Raji (cell line): Measurements from ENCODE around the gene RHBDD3.

Source experiments
- POLR2A ChIP-seq: IDR thresholded peaks from 2 replicates; pipeline ENCODE4 v1.6.1; 2011; ENCODE audit warnings: low read depth, low read length, control low read depth; ENCODE audit not compliant: insufficient read depth

The RHBDD3 gene

DNA sequence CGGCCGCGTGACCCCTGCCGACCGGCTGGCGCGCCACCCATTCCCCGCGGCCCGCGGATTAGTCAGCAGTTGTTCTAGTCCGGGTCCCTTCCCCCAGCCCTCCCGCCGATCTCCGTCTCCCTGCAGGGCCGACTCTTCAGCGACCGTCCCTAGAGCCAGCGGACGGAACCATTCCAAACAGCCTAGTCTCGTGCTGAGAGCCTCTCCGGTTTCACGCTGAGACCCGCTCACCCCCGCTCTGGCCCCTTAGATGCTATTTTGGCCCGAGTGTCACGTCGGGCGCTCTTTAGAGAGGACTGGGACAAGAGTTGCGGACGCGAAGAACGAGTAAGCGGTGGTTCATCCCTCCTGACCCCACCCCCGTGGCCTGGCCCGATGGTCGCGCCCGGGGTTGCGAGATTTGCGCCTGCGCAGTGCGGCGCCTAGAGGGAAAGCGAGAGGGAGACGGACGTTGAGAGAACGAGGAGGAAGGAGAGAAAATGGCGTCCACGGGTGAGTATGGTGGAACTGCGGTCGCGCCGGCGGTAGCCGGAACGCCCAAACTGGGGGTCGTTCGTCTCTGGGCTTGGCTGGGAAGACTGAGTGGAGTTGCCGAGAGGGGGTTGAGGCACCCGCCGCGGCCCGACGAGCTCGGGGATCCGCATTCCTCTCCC, at the start of gene RHBDD3, which contains the start of gene EWSR1:
Gene RHBDD3, minus strand, starts transcription at position 124 of the 653 bp plus-strand sequence. CDS start 2,355 bp downstream, outside the sequence.
Gene EWSR1, plus strand, starts transcription at position 411 of the 653 bp plus-strand sequence. Its CDS starts 69 bp downstream, at position 480.
- TF ChIP-seq POLR2A = peak; percentile 82

DNA sequence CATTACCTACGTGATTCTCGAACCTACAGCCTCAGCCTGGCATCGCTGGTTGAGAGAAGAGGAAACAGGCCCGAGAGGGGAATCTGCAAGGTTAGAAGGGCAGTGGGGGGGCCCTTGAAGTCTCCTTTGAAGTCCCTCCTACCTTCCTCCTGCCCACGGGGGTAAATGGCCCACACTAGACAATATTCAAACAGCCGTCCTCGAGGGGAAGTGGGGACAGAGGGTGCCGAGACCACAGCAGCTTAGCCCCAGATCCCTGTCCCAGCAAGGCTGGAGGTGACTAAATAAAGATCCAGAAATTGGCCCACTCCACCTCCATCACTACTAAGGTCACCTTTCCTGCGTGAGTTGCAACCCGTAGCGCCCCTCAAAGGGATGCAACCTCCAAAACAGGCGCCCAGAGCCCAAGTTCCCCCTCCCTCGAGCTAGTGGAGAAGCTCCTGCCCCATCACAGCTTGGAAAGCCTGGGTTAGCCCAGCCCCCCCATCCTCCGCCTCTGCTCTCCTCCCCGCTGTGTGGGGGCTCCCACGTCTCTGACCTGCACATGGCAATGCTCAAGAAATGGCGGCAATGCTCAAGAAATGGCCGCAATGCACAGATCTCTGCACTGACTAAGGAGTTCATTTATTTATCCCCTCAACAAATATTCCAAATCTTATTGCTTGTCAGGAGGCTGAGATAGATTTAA, 48.5 kb upstream of the RHBDD3 start:
- TF ChIP-seq POLR2A = no peak

DNA sequence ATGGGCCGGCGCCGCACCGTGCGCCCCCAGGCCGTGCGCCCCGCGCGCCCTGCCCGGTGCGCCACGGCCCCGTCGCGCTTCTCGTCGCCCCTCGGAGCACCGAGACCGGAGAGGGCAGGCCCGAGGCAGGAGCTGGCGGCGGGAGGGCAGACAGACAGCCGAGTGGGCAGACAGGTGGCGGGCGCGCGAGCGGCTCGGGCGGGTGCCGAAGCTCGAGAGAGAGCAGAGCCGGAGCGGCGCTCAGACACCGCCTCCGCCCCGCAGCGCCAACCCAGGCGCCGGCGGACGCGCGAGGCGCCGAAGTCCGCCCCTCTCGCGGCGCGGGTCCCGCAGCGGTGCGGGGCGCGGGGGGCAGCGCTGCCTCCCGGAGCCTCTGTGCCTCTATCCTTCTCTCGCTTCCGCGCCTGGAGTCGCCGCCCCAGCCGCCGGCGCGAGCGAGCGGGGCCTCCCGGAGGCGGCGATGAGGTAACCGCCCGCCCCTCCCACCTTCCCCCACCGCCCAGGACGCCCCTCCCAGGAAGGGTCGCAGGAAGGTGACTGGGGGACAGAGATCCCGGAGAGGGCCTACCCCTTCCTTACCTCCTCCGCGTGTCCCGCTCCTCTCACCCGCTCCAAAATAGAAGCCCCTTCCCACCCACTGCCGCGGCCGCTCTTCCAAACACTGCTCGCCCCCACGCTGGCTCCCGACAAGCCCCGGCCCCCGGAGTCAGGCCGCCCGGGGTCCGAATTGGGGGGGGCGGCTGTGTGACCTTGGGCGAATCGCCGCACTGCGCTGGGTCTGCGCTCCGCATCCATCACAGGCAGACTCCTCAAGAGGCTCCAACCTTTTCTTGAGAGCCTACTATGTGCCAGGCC, 47.7 kb upstream of the RHBDD3 start, which contains the start of gene RASL10A:
Gene RASL10A, minus strand, starts transcription at position 412 of the 855 bp plus-strand sequence. CDS start 451 bp downstream, outside the sequence.
- no peak for TF ChIP-seq POLR2A

DNA sequence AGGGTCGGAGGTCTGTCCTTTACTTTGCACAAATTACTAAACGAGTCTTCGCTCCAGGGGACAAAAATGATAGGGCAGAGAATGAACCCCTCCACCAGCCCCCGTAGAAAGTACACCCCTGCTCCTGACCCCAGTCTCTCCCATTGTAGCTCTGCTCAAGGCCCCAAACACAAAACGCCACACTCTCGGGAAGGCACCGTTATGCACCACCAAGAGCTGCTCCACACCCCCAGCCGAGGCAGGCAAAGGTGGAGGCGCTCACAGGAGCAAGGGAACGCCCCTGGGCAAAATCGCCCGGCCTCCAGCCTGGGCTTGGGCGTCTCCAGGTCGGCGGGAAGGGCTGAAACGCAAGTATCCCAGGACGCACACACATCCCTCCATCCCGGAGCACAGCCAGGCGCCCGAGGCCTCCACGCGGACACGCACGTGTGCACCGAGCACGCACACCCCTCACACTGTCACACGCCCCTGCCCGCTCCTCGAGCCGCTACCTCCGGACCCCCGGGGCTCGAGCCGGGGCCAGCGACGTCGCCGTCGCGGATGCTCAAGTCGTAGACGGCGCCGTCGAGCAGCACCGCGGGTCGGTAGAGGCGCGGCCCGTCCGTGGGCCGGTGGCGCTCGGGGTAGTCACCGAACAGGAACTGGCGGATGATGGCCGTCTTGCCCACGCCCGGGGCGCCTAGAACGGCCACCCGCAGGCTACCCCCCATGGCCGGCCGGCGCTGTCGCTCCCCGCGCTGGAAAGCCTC, 46.9 kb upstream of the RHBDD3 start:
- no peak for TF ChIP-seq POLR2A

DNA sequence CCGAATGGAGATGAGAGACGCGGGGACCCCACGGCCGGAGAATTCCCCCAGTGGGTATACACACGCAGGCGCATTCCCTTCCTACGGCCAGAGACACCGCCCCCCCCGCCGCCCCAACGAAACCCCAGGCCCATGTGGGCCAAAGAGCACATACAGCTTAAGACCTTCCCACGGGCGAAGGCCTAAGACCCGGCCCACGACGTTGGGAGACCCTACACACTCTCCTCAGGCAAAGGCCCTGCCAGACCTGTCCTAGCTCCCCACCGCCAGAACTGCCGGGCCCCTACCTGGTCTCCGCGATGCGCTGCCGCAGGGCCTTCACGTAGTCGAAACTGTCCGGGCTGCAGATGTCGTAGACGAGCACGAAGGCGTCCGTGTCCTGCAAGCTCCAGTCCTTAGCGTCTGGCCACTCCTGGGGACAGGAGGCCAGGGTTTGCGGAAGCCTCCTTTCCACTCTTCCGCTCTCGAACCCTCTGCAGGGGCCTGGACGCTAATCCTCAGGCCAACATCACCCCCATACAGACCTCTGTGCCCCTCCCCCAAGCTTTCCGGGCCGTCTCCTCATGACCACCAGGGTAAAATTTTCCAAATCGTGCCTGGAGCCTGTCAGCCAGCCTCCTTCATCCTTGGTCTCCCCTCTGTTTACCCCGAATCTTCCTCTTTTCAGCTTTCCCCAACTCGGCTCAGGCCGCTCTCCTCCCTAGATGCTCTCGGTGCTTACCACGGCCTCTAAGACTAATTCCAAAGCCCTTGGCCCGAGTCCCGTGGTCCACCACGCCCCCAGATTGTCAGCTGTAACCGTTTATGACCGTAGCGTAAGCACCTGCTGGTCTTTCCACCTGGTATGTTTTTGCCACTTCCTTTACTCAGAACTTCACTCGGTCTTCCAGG, 46.0 kb upstream of the RHBDD3 start:
- TF ChIP-seq POLR2A = no peak

DNA sequence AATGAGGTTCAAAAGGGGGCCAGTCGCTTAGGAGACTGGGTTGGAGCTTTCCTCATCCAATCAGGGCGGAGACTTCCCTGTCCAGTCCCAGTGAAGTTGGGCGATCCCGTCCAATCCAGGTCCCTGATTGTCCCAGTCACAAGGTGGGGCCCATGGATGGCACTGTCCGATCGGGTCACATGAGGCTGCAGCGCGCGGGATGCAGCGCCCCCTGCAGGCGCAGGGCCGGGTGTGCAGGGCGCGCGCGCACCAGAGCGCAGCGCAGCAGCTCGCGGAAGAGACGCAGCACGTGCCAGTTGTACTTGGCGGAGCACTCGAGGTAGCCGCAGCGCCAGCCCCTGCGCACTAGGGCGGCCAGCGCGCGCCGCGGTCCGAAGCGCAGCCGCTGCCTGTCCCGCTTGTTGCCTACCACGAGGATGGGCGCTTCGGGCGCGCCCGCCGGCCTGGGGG, 45.4 kb upstream of the RHBDD3 start:
- no peak for TF ChIP-seq POLR2A

DNA sequence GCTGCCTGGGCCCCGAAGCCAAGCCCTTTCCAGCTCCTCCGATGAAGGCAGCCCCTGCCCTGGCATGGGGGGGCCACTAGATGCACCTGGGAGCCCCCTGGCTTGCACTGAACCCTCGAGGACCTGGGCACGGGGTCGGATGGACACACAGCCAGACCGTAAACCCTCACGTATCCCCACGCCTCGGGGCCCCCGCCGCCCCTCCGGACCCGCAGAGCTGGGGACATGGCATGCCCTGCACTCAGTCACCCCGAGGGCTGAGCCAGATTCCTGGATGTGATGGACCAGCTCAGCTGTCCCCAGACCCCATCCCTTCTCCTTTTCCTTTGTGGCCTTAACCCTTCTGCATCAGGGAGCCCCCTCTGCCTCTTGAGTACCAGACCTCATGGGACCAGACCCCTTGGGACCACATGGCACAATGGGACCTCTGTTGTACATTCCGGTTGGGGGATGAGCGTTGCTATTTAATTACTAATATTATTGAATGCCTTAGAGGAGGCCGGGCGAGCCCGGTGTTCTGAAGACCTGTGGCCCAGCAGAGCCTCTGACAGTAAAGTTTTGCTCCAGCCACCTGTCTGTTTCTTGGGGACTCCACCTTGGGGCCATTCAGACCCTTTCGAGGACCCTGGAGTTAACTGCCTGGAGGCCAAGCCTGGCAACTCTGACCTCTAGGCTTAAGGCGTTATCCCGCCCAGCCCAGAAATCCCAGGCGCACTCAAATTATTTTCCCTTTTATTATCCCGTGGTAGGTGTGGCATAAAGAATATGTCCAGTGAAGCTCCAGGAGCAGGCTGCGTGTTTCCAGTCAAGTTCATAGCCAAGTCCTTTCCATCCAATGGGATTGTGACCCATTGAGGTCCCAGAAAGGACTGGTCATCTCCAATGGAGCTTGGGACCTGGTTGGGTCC, 44.7 kb upstream of the RHBDD3 start:
- TF ChIP-seq POLR2A = no peak

DNA sequence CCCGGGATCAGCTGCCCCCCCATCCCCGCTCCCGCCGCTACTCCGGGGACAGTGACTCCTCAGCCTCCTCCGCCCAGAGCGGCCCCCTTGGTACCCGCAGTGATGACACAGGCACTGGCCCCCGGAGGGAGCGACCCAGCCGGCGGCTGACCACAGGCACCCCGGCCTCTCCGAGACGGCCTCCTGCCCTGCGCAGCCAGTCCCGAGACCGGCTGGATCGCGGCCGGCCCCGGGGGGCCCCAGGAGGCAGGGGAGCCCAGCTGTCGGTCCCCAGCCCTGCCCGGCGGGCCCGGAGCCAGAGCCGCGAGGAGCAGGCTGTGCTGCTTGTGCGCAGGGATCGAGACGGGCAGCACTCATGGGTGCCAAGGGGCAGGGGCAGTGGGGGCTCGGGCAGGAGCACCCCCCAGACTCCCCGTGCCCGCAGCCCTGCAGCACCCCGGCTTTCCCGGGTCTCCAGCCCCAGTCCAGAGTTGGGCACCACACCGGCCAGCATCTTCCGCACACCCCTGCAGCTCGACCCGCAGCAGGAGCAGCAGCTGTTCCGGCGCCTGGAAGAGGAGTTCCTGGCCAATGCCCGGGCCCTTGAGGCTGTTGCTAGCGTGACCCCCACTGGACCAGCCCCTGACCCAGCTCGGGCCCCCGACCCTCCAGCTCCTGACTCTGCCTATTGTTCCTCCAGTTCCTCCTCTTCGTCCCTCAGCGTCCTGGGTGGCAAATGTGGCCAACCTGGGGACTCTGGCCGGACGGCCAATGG, 43.9 kb upstream of the RHBDD3 start:
- no peak for TF ChIP-seq POLR2A

DNA sequence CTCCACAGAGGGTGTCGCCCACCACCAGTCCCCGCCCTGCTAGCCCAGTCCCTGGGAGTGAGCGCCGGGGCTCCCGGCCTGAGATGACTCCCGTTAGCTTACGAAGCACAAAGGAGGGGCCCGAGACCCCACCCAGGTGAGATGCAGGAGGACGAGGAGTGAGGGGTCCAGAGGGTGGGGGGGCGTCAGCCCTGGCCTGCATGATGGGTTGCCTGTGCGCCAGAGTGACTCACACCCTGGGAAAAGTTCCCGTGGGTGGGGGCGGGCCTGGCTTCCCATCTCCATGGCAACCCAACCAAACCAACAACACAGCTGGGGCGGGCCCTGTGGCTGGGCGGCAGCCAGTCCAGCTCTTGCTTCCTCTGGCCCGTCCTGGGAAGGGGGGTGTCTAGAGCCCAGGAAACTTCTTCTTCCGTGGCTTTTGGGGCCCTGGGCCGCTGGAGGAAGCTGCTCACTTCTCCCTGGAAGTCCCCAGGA, 43.1 kb upstream of the RHBDD3 start:
- TF ChIP-seq POLR2A = no peak

DNA sequence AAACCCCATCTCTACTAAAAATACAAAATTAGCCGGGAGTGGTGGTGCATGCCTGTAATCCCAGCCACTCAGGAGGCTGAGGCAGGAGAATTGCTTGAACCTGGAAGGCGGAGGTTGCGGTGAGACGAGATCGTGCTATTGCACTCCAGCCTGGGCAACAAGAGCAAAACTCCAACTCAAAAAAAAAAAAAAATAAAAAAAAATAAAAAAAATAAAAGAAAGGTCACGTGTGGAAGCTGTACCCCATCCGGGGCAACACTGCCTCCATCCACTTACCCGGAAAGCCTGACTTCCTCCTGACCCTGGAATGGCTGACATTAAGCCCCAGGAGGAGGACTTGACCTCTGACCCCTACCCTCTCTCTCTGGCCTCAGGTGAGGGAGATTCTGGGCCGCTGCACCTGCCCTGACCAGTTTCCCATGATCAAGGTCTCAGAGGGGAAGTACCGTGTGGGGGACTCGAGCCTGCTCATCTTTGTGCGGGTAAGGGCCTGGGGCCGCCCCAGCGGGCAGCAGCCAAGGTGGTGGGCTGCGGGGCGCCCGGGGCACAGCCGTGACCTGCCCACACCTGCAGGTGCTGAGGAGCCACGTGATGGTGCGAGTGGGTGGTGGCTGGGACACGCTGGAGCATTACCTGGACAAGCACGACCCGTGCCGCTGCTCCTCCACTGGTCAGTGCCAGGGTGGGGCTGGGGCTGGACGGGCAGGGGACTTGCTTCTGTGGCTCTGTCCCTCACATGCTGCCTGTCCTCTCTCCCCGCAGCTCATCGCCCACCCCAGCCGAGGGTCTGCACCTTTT, 42.5 kb upstream of the RHBDD3 start:
- no peak for TF ChIP-seq POLR2A
